K562 treated with DMSO at 1 percent for 48 hours (cell line): ENCODE data around the gene ZNF630. TPM values are rescaled to one million over a fixed set of nuclear protein-coding genes. Genes with fewer than 3 reads are reported as not detected.

Experiments used
- total RNA-seq: library from RNA; unstranded; fragments of 300-600 nt; gene quantifications from 2 replicates; pipeline ENCODE4 v1.2.3, GENCODE V29; 2022; ENCODE audit warnings: low replicate concordance; ENCODE audit errors: extremely low read depth

The ZNF630 gene
- not detected in 2 replicates for total RNA-seq

GRCh38 chrX:48071064-48071985 lies at the start of gene ZNF630:
Gene ZNF630, minus strand, starts transcription at chrX:48071640. Its CDS starts 4,754 bp downstream, at chrX:48066886.

Other genes starting within 250 kb of the ZNF630 start
- gene ZNF81, start 234.7 kb downstream of the ZNF630 start, total RNA-seq = not detected in 2 replicates
- not detected in 2 replicates for gene ZNF182, start 67.7 kb downstream of the ZNF630 start, total RNA-seq
- not detected in 2 replicates for gene SPACA5, start 64.7 kb downstream of the ZNF630 start, total RNA-seq
- gene SPACA5B, start 59.0 kb upstream of the ZNF630 start, total RNA-seq = not detected in 2 replicates
- gene SSX5, start 125.2 kb upstream of the ZNF630 start, total RNA-seq = not detected in 2 replicates
- not detected in 2 replicates for gene SSX1, start 183.8 kb upstream of the ZNF630 start, total RNA-seq